GM18498 (cell line): ENCODE results near the gene PDK2.

Source experiments
- ATAC-seq: cut with Tn5 transposase; IDR thresholded peaks from one replicate; pipeline ENCODE4 v1.9.1; 2021; ENCODE audit warnings: mild to moderate bottlenecking, moderate library complexity; ENCODE audit not compliant: unreplicated experiment

The PDK2 gene

GRCh38 chr17:50078430-50078829 lies 16.7 kb upstream of the PDK2 start:
- no peak for ATAC-seq

DNA sequence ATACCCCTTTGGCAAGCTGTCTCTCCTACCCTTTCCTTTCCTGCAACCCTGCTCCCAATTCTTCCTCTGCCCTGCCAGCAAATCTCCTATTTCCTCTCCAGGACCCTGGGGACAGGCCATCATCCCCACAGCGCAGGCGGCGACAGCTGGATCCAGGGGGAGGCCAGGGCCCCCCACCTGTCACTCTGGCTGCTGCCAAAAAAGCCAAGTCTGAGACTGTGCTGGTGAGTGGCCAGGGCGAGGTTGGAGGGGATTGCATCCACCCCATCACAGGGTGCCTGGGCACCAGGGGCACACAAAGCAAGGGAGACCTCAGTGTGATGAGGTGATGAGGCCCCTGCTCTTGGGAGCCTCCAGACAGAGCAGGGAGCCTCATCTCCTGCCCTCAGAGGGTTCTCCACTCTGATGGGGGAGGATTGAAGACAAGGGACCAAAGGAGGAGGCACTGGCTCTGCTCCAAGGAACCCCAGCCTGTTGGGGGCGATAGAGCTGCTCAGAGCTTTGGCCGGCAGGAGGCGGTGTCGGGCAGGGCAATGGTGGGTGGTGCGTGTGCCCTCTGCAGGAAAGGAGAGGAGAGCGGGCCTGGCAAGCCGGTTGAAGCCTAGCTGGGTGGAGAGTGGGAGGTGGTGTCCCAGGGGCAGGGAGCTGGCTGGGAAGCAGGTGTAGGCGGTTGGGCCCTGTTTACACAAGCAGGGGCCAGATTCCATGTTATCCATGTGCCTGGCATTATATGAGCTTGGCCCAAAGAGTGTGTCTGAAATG lies 15.6 kb upstream of the PDK2 start:
- no peak for ATAC-seq

DNA sequence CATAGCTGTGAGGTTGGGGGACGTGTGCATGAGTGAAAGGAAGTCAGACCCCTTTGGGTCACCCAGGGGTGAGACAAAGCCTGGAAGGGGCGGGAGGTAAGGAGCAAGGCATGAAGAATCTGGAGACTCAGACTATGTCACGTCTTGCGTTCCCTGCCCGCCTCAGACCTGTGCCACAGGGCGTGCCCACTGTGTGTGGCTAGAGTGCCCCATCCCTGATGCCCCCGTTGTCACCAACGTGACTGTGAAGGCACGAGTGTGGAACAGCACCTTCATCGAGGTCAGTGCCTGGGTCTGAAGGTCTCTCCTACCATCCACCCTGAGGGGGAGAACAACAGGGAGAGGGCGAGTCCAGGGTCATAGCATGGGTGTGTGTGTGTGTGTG lies 15.1 kb upstream of the PDK2 start:
- no peak for ATAC-seq

DNA sequence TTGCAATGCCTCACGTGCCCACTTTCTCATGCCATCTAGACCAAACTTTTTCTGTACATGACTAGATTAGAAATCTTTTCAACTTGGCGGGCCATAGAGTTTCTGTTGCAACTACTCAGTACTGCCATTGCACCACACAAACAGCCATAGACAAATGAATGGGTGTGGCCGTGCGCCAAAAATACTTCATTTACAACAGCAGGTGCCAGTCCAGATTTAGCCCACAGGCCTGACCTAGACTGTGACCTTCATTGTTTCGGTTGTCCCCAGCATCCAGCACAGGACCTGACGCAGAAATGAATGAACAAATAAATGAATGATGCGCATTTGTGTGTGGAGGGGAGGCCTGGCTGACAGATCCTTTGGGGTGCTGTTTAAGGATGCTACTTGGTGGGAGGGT lies 14.3 kb upstream of the PDK2 start:
- no peak for ATAC-seq

DNA sequence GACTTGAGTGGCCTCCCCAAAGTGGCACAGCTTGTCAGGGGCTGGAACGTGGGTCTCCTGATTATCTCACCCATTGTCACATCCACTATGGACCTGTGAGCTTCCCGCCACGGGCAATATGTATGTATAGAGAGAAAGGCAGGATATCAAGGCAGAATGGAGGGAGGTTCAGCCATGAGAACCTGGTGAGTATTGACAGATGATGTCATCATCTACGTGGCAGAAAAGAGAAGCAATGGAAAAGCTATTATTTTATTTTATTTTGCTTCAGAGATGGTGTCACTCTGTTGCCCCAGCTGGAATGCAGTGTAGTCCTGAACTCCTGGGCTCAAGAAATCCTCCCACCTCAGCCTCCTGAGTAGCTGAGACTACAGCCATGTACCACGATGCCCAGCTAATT lies 13.4 kb upstream of the PDK2 start:
- ATAC-seq: no peak

- ATAC-seq: peak; percentile 67
Measured at GRCh38 chr17:50087246-50087911, 7.8 kb upstream of the PDK2 start.

GRCh38 chr17:50087912-50088405 lies 7.2 kb upstream of the PDK2 start:
- ATAC-seq: no peak

GRCh38 chr17:50088952-50089825 lies 6.0 kb upstream of the PDK2 start:
- no peak for ATAC-seq

GRCh38 chr17:50090071-50090470 lies 5.1 kb upstream of the PDK2 start:
- ATAC-seq: no peak

- ATAC-seq: no peak
Measured at GRCh38 chr17:50090971-50091917, 3.9 kb upstream of the PDK2 start.

DNA sequence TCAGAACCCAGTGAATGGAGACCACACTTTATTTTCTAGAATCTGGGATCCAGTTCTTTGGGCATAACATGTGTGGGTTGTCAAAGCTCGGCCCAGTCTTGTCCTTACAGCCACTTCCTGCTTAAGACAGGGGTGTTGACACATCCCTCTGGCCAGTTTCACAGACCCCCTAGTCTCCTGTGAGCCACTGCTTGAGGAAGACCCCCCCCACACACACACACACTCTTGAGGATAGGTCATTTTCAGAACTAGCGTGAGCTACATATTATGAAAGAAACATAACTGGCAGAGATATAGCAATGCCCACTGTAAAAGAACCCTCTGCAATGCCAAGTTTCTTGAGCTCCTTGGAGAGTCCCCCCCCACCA lies 3.2 kb upstream of the PDK2 start:
- ATAC-seq: no peak

- no peak for ATAC-seq
Measured at GRCh38 chr17:50093246-50093645, 1.9 kb upstream of the PDK2 start.

GRCh38 chr17:50093807-50094206 lies 1.3 kb upstream of the PDK2 start:
- no peak for ATAC-seq

DNA sequence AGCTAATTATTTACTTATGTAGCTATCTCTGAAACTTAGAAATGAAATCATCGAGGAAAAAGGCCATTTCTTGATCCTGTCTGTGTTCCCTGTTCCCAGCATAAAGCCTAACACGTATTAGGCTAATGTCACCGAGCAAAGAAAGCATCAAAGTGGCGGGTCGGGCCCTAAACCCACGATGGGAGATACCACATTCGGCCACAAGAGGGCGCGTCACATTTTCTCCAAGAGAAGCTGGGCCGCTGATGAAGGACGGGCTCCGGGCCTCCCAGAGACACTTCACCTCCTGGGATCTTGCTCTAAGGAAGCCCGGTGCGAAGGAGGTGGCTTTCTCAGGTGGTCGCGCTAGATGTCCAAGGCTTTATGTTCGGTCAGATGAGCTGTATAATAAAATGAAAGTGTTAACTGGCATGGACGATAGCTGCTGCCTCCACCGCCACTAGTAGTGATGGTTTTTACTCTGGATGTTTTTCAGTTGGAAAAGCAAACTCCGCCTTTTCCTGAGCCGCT lies 853 bp upstream of the PDK2 start:
- peak; percentile 41 for ATAC-seq

DNA sequence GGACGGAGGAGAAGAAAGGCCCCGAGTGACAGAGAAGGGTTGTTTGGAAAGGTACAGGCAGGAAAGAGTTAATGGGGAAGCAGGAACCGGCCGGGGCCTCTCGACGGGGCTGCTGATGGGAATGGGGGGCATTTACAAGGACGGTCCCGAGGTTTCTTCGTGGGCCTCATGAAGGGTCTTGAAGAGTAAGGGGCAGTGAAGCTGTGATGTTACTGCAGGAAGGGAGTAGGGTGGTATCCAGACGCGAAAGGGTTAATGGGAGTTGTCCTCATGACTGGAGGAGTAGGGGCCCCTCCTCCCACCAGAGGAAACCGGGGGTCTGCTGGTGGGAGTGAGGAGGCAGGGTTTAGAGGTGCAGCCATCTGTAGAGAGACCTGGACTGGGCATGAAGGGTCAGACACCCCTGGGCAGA lies 481 bp downstream of the PDK2 start:
- ATAC-seq: no peak

- no peak for ATAC-seq
Measured at GRCh38 chr17:50096092-50096491, 941 bp downstream of the PDK2 start.

GRCh38 chr17:50096758-50097157 lies 1.6 kb downstream of the PDK2 start:
- ATAC-seq: no peak

GRCh38 chr17:50097455-50097854 lies 2.3 kb downstream of the PDK2 start:
- ATAC-seq: no peak

- no peak for ATAC-seq
Measured at GRCh38 chr17:50097926-50098325, 2.8 kb downstream of the PDK2 start.

DNA sequence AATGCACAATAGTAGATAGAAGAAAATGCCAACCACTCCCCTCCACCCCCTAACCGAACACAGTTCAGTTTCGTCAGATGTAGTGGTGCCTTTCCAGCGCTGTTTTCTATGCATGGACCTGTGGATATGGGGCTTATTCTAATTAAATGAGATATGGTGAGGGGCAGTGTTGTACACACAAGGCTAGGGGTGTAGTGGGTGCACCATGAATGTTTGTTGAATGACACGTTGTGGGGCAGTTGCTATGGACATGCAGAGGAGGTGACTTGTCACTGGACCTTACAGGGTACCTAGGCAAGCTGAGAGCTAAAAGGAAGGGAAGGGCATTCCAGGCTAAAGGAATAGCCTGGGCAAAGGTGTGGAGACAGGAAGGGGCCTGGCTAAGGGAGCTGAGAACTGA lies 3.4 kb downstream of the PDK2 start:
- no peak for ATAC-seq
